Smooth muscle cell of the brain vasculature (primary cell): Measurements from ENCODE around the gene CACNG8.
A peak's percentile ranks its signal among the peaks of the same experiment; 100 is the strongest.
"Not testable (repeated sequence)": the region's sequence is repeated elsewhere in the genome, so short reads cannot be mapped to it uniquely, and the experiment has no call there.

Source experiments
- DNase-seq: peaks from one replicate; pipeline ENCODE4 v3.0.0-alpha.2; 2012; ENCODE audit warnings: low read depth, low spot score

CACNG8 gene

DNA sequence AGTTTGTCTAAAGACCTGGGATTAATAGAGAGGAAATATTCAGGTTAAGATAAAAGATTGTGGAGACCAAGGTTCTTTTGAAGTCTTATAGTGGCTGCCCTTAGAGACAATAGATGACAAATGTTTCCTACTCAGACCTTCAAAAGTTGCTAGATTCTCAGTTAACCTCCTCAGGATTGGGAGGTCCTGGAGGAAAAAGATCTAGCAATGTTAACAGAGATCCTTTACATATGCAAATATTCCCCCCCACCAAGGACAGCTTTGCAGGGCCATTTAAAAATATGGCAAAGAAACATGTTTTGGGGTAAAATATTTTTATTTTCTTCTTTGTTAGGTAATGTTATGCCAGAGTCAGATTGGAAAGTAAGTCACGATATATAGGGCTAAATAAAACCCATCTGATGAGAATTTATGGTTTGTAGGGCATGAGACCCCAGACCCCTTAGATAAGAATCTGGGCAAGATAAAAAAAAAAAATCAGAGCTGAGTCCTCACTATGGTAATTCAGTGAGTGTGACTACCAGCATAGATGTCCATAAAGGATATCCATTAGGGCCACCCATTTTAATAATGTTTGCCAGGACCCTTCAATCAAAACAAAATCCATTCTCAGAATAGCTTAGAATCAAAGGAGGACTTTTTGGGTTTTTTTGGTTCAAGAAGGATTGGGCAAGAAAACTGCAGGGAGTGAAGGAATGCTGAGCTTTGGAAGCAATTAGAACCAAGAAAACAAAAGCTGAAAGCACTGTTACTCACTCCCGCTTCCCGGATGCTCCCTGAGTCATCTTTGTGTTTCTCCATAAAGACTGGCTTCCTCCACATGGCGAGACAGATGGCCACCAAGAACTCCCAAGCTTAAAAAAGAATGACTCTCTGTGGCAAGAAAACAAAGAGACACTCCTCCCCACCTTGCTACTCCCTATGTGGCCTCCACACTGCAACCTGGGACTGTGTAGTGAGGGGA is 72.8 kb downstream of the CACNG8 start:
- peak; percentile 46 for DNase-seq

DNA sequence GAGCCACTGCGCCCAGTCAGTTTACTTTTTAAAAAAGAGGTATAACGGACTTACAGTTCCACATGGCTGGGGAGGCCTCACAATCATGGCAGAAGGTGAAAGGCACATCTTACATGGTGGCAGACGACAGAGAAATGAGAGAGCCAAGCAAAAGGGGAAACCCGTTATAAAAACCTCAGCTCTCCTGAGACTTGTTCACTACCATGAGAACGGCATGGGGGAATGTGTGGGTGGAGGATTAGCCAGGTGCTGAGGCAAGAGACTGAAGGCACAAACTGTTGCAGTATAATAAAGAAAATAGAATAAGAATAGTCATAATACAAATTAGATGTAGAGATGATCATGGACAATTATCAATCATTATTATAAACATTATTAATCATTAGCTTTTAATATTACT is 73.8 kb downstream of the CACNG8 start:
- not testable (repeated sequence) for DNase-seq
